Medulla oblongata (tissue), 1 donor: ENCODE measurements around the gene CFAP99.
"Not testable (repeated sequence)": the region's sequence is repeated elsewhere in the genome, so short reads cannot be mapped to it uniquely, and the experiment has no call there.

ENCODE experiments used
- DNase-seq: peaks from one replicate; pipeline ENCODE4 v3.0.0-alpha.2; 2015; ENCODE audit errors: extremely low spot score

The CFAP99 gene

GRCh38 chr4:2418650-2419571 is at the start of gene CFAP99:
Gene CFAP99, plus strand, starts transcription at chr4:2418955.
- peak; percentile 98 for DNase-seq

GRCh38 chr4:2370597-2371320 is 48.0 kb upstream of the CFAP99 start:
- no peak for DNase-seq

- DNase-seq = no peak
Observed at GRCh38 chr4:2371765-2372487, 46.8 kb upstream of the CFAP99 start.

GRCh38 chr4:2372488-2373030 is 46.2 kb upstream of the CFAP99 start:
- DNase-seq = no peak

GRCh38 chr4:2373532-2373931 is 45.2 kb upstream of the CFAP99 start:
- no peak for DNase-seq

GRCh38 chr4:2375427-2375826 is 43.3 kb upstream of the CFAP99 start:
- DNase-seq = no peak

- DNase-seq = no peak
Observed at GRCh38 chr4:2377241-2377640, 41.5 kb upstream of the CFAP99 start.

- DNase-seq = no peak
Observed at GRCh38 chr4:2378401-2378800, 40.4 kb upstream of the CFAP99 start.

GRCh38 chr4:2378898-2379297 is 39.9 kb upstream of the CFAP99 start:
- no peak for DNase-seq

- not testable (repeated sequence) for DNase-seq
Observed at GRCh38 chr4:2380589-2380988, 38.2 kb upstream of the CFAP99 start.

- not testable (repeated sequence) for DNase-seq
Observed at GRCh38 chr4:2382769-2383202, 36.0 kb upstream of the CFAP99 start.

GRCh38 chr4:2383220-2383631 is 35.5 kb upstream of the CFAP99 start:
- DNase-seq = not testable (repeated sequence)

- DNase-seq = no peak
Observed at GRCh38 chr4:2383760-2384159, 35.0 kb upstream of the CFAP99 start.

- DNase-seq = no peak
Observed at GRCh38 chr4:2384245-2384644, 34.5 kb upstream of the CFAP99 start.

- no peak for DNase-seq
Observed at GRCh38 chr4:2385516-2385915, 33.2 kb upstream of the CFAP99 start.

- no peak for DNase-seq
Observed at GRCh38 chr4:2386717-2387116, 32.0 kb upstream of the CFAP99 start.

- no peak for DNase-seq
Observed at GRCh38 chr4:2387218-2387617, 31.5 kb upstream of the CFAP99 start.

- no peak for DNase-seq
Observed at GRCh38 chr4:2387829-2388228, 30.9 kb upstream of the CFAP99 start.

- DNase-seq = no peak
Observed at GRCh38 chr4:2388429-2389182, 30.1 kb upstream of the CFAP99 start.

- DNase-seq = no peak
Observed at GRCh38 chr4:2389691-2390090, 29.1 kb upstream of the CFAP99 start.

GRCh38 chr4:2390146-2390545 is 28.6 kb upstream of the CFAP99 start:
- DNase-seq = no peak
